Transverse colon (tissue), 3 donors: Measurements from ENCODE around the gene KPNA6.

ENCODE experiments used
- EP300 ChIP-seq: sonication (generic); formaldehyde crosslinking; IDR thresholded peaks from one replicate; pipeline ENCODE4 v1.6.1; 2017; ENCODE audit warnings: antibody characterized with exemption, low read depth
- POLR2A ChIP-seq: fragments of 450-650 bp; IDR thresholded peaks from one replicate; pipeline ENCODE4 v1.6.1; 2016; ENCODE audit warnings: antibody characterized with exemption, mild to moderate bottlenecking, moderate library complexity
- TF ChIP-seq, protein P1 (sequence below), 5 experiments: fragments of 200-600 bp in 3 of 5; fragments of 450-650 bp in 2 of 5; sonication (generic) in 3 of 5; IDR thresholded peaks; 1 replicate in 2 of 5; 2 replicates in 3 of 5; pipeline ENCODE4 v1.5.1; 2016 to 2017; ENCODE audit warnings: antibody characterized with exemption in 5 of 5, inconsistent platforms in 3 of 5, mild to moderate bottlenecking in 2 of 5, moderate library complexity in 1 of 5

GRCh38 chr1:32114420-32114819 lies 6.6 kb downstream of the KPNA6 start:
- TF ChIP-seq POLR2A (no peak), EP300 (no peak)
- TF ChIP-seq, protein P1, sequence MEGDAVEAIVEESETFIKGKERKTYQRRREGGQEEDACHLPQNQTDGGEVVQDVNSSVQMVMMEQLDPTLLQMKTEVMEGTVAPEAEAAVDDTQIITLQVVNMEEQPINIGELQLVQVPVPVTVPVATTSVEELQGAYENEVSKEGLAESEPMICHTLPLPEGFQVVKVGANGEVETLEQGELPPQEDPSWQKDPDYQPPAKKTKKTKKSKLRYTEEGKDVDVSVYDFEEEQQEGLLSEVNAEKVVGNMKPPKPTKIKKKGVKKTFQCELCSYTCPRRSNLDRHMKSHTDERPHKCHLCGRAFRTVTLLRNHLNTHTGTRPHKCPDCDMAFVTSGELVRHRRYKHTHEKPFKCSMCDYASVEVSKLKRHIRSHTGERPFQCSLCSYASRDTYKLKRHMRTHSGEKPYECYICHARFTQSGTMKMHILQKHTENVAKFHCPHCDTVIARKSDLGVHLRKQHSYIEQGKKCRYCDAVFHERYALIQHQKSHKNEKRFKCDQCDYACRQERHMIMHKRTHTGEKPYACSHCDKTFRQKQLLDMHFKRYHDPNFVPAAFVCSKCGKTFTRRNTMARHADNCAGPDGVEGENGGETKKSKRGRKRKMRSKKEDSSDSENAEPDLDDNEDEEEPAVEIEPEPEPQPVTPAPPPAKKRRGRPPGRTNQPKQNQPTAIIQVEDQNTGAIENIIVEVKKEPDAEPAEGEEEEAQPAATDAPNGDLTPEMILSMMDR (IDR thresholded peaks at IDR 0.05) = no peak
